SK-N-SH treated with all-trans-retinoic acid at 6 μM for 48 hours (cell line): ENCODE data around the gene CNPY3.

ENCODE experiments used
- CSDC2 ChIP-seq: fragments of 250-450 bp; sonication (Bioruptor Pico); IDR thresholded peaks from 2 replicates; pipeline ENCODE4 v1.5.0; 2020; ENCODE audit warnings: mild to moderate bottlenecking, moderate library complexity
- ZFP3 ChIP-seq: fragments of 250-450 bp; sonication (Bioruptor Pico); IDR thresholded peaks from 2 replicates; pipeline ENCODE4 v1.5.0; 2020; ENCODE audit warnings: mild to moderate bottlenecking, moderate library complexity
- TF ChIP-seq, protein P1 (sequence below): fragments of 250-450 bp; sonication (Bioruptor Pico); IDR thresholded peaks from 2 replicates; pipeline ENCODE4 v1.5.1; 2021; ENCODE audit warnings: mild to moderate bottlenecking, moderate library complexity

DNA sequence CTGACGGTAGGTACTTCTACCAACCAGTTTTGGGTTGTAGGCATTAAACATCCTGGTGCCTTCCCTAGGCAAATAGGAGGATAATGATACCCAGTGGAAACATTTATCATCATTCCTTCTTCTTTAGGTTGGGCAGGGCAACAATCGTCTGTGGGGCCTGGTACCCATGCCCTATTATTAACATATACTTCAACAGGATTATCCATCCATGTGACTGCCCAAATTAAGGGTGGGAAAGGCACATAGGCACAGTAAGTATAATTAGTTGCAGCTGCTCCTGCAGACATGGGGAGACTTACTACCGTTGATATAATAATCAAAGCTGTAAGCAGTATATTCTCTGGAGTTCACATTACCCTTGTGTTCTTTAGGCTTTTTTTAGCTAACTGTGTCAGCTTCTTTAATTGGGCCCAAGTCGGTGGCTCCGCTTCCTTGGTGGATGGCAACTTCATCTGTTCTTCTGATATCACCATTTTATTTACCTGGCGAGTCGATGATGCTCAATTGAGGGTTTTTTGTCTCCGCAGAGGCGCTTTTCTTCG, 33.0 kb upstream of the CNPY3 start:
- TF ChIP-seq CSDC2 (CRISPR knock-in tag), result no peak
- TF ChIP-seq, protein P1, sequence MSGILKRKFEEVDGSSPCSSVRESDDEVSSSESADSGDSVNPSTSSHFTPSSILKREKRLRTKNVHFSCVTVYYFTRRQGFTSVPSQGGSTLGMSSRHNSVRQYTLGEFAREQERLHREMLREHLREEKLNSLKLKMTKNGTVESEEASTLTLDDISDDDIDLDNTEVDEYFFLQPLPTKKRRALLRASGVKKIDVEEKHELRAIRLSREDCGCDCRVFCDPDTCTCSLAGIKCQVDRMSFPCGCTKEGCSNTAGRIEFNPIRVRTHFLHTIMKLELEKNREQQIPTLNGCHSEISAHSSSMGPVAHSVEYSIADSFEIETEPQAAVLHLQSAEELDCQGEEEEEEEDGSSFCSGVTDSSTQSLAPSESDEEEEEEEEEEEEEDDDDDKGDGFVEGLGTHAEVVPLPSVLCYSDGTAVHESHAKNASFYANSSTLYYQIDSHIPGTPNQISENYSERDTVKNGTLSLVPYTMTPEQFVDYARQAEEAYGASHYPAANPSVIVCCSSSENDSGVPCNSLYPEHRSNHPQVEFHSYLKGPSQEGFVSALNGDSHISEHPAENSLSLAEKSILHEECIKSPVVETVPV (CRISPR knock-in tag), result no peak
- no peak for TF ChIP-seq ZFP3 (CRISPR knock-in tag)
